ENCODE results near the gene MIEN1. TPM values are rescaled to one million over a fixed set of nuclear protein-coding genes. Genes with fewer than 3 reads are reported as not detected.

The MIEN1 gene
- total and polyA plus RNA-seq, 2 of the 13 experiments (the other 11 are each of a cell fraction or from before 2014, with no cell fraction given) = 40.6 to 56.6 TPM

GRCh38 chr17:39687546-39688474, 42.5 kb downstream of the MIEN1 start, which contains the start of gene PGAP3 (continued):
- TF ChIP-seq ZNF784 (CRISPR knock-in tag; IDR thresholded peaks at IDR 0.05; ENCODE audit: borderline replicate concordance) (no peak), ZBTB3 (CRISPR knock-in tag; IDR thresholded peaks at IDR 0.05; ENCODE audit: borderline replicate concordance, low read depth) (0 out of 2 replicates have a peak, but pooled peaks have one; percentile 16), ZNF264 (CRISPR knock-in tag; IDR thresholded peaks at IDR 0.05) (peak; percentile 61; the same call in 1 of the 2 replicates), ZNF674 (CRISPR knock-in tag; IDR thresholded peaks at IDR 0.05; ENCODE audit: low read depth) (no peak), GPN1 (CRISPR knock-in tag; IDR thresholded peaks at IDR 0.05; ENCODE audit: borderline replicate concordance) (no peak), ZSCAN29 (CRISPR knock-in tag; conservative IDR thresholded peaks at IDR 0.05) (peak; percentile 91), ZNF740 (CRISPR knock-in tag; IDR thresholded peaks at IDR 0.05) (0 out of 2 replicates have a peak, but pooled peaks have one; percentile 42), FOXK1 (CRISPR knock-in tag; IDR thresholded peaks at IDR 0.05; ENCODE audit: borderline replicate concordance, low read depth) (peak; percentile 82), TARDBP (CRISPR knock-in tag; IDR thresholded peaks at IDR 0.05) (peak; percentile 60; the same call in 1 of the 2 replicates), ZNF501 (CRISPR knock-in tag; IDR thresholded peaks at IDR 0.05) (peak; percentile 71), JUND (CRISPR knock-in tag; IDR thresholded peaks at IDR 0.05) (no peak), ZHX1 (CRISPR knock-in tag; IDR thresholded peaks at IDR 0.05; ENCODE audit: low read depth) (0 out of 2 replicates have a peak, but pooled peaks have one; percentile 20), ZNF234 (CRISPR knock-in tag; conservative IDR thresholded peaks at IDR 0.05) (no peak), ZNF253 (CRISPR knock-in tag; IDR thresholded peaks at IDR 0.05; ENCODE audit: borderline replicate concordance) (no peak), DDIT3 (CRISPR knock-in tag; IDR thresholded peaks at IDR 0.05) (no peak), NR3C1 (CRISPR knock-in tag; IDR thresholded peaks at IDR 0.05) (no peak), ARHGAP35 (CRISPR knock-in tag; IDR thresholded peaks at IDR 0.05; ENCODE audit: borderline replicate concordance) (no peak), YY1 (IDR thresholded peaks at IDR 0.05; ENCODE audit: insufficient read depth, insufficient replicate concordance, low read depth, low read length) (peak; percentile 87), ZNF512 (CRISPR knock-in tag; IDR thresholded peaks at IDR 0.05) (no peak), CREB1 (IDR thresholded peaks at IDR 0.05) (no peak), CREB1 (CRISPR knock-in tag; IDR thresholded peaks at IDR 0.05) (peak; percentile 65), HDAC2 (CRISPR knock-in tag; IDR thresholded peaks at IDR 0.05) (peak; percentile 72), ZNF510 (CRISPR knock-in tag; IDR thresholded peaks at IDR 0.05; ENCODE audit: low read depth) (no peak)

Measured in HepG2 (cell line).